Measurements from ENCODE around the gene PDE2A. TPM values are rescaled to one million over a fixed set of nuclear protein-coding genes. Genes with fewer than 3 reads are reported as not detected.

PDE2A gene
- total RNA-seq (1 to 10 TPM; 4.0 to 4.5 TPM), total RNA-seq (0.09 to 3.7 (median 0.69) reads per million in 172 experiments)
- 0.30 TPM for polyA plus RNA-seq (2013, experiment 1 of 2)
- polyA plus RNA-seq (2013, experiment 2 of 2): 0.63 TPM

DNA sequence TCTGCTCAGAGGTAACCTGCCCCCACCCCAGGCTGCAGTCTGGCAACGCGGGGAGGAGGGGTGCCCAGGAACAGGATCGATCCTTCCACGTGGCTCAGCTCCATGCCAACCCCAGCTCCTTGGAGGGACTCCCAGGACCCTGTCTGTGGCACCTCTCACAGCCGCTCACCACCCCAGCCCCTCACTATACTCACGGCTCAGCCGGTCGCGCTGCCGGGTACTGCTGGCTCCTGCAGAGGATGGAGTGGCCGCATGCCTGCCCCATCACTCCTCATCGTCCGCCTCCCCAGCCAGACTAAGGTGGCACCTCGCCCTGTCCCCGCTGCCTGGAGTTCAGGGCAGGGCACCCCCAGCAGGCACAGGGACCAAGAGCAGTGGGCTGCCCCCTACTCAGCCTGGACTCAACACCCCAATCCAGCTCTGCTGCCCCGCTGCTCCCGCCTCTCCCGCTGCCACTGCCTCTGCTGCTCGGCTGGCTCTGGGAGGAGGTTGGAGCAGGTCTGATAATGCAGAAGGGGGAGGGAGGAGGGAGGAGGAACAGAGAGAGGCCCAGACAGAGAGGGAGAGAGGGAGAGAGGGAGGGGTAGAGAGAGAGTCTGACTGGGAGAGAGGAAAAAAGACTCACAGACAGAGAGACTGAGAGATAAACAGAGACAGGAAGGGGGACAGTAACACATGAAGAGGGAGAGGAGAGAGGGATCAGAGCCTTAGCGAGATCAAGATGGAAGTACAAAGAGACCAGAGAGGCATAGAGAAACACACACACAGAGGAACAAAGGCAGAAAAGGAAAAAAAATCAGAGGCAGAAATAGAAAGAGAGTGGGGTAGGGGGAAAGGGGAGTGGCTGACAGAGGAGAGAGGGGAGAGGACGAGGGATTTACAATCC lies at the start of gene PDE2A:
Gene PDE2A (minus strand): TSS at position 480 of the 886 bp plus-strand sequence. CDS start 215 bp downstream, at position 265.
- POLR2A ChIA-PET: no interaction called here
- H3K36me3 ChIP-seq (ENCODE audit: insufficient read depth, low read length): no peaks in the 10 kb centered on the region

DNA sequence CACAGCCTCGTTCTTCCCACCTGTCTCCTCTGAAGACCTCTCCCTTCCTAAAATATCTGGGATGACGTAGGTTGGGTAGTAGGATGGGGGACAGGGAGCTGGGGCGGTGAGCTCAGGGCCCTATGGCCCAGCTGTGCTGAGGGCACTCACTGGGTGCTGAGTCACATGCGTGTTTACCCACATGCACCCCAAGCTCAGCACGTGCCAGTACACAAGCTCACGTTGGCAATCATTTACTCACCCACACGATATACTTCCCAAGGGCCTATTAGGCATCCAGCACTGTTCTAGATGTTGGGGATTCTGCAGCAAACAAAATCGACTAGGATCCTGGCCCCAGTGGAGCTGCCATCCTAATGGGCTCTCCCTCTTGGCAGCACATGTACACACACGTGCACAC lies 49.3 kb upstream of the PDE2A start:
- CTCF ChIA-PET: interaction anchor here (4.3 kb wide), 1 partner anchor 70 kb away, joined by 80 read pairs; the partner anchor contains the start of gene STARD10
- Histone ChIP-seq H3K4me3 (ENCODE audit: low read length) (no peak overlapping the region), H3K4me1 (ENCODE audit: insufficient read depth, low read length) (peaks cover 65% of the 10 kb centered on the region), H3K36me3 (ENCODE audit: insufficient read depth, low read length) (peaks cover 26% of the 10 kb centered on the region), H3K27ac (ENCODE audit: low read depth in 1 of 2, low read length in 2 of 2) (peak overlapping the region in 1 of 2 donors; percentile 79), H3K27me3 (ENCODE audit: control insufficient read depth in 1 of 2, insufficient read depth in 2 of 2, low read length in 2 of 2) (no peaks in the 10 kb centered on the region), H3K9me3 (ENCODE audit: control insufficient read depth in 1 of 2, insufficient read depth in 1 of 2, low read length in 2 of 2) (no peaks in the 10 kb centered on the region)
- H3K4me3 Mint-ChIP-seq: peak overlapping the region; percentile 35
- DNase-seq (peak in 1 of 14 experiments; percentile 36), ATAC-seq (ENCODE audit: poor library complexity) (no peak)
- peak overlapping the region; percentile 90 for H3K27ac Mint-ChIP-seq
- H3K27me3 Mint-ChIP-seq: no peaks in the 10 kb centered on the region
- POLR2A ChIA-PET: interaction anchor here (5.1 kb wide), 1 partner anchor 70 kb away, joined by 54 read pairs; the partner anchor contains the start of gene STARD10
- peaks cover 36% of the 10 kb centered on the region for H3K36me3 Mint-ChIP-seq (ENCODE audit: low read depth)
- H3K9me3 Mint-ChIP-seq: no peaks in the 10 kb centered on the region
- intact Hi-C loops (cut with DNase I, micrococcal nuclease): no loop called here
- TF ChIP-seq, protein P1, sequence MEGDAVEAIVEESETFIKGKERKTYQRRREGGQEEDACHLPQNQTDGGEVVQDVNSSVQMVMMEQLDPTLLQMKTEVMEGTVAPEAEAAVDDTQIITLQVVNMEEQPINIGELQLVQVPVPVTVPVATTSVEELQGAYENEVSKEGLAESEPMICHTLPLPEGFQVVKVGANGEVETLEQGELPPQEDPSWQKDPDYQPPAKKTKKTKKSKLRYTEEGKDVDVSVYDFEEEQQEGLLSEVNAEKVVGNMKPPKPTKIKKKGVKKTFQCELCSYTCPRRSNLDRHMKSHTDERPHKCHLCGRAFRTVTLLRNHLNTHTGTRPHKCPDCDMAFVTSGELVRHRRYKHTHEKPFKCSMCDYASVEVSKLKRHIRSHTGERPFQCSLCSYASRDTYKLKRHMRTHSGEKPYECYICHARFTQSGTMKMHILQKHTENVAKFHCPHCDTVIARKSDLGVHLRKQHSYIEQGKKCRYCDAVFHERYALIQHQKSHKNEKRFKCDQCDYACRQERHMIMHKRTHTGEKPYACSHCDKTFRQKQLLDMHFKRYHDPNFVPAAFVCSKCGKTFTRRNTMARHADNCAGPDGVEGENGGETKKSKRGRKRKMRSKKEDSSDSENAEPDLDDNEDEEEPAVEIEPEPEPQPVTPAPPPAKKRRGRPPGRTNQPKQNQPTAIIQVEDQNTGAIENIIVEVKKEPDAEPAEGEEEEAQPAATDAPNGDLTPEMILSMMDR (IDR thresholded peaks at IDR 0.05): no peak
- peaks cover 55% of the 10 kb centered on the region for H3K4me1 Mint-ChIP-seq (ENCODE audit: low read depth)

More for the DNA sequence above, at the start of gene PDE2A:
- TF ChIP-seq, protein P1 (IDR thresholded peaks at IDR 0.05): no peak
- no peak within 1 kb of the TSS for H3K4me3 Mint-ChIP-seq
- DNase-seq (no peak), ATAC-seq (ENCODE audit: poor library complexity) (no peak)
- Histone ChIP-seq H3K9me3 (ENCODE audit: control insufficient read depth in 1 of 2, insufficient read depth in 1 of 2, low read length in 2 of 2) (peaks cover 0 to 30% of the 10 kb centered on the region in 2 experiments), H3K27ac (ENCODE audit: low read depth in 1 of 2, low read length in 2 of 2) (no peak within 1 kb of the TSS), H3K27me3 (ENCODE audit: control insufficient read depth in 1 of 2, insufficient read depth in 2 of 2, low read length in 2 of 2) (peaks cover 74 to 79% of the 10 kb centered on the region in 2 experiments), H3K4me1 (ENCODE audit: insufficient read depth, low read length) (peaks cover 11% of the 10 kb centered on the region), H3K4me3 (ENCODE audit: low read length) (no peak within 1 kb of the TSS)
- intact Hi-C loops (cut with DNase I, micrococcal nuclease): no loop called here
- no peak within 1 kb of the TSS for H3K27ac Mint-ChIP-seq
- CTCF ChIA-PET: no interaction called here
- H3K4me1 Mint-ChIP-seq (ENCODE audit: low read depth): peaks cover 3% of the 10 kb centered on the region
- no peaks in the 10 kb centered on the region for H3K9me3 Mint-ChIP-seq
- H3K36me3 Mint-ChIP-seq (ENCODE audit: low read depth): no peaks in the 10 kb centered on the region
- H3K27me3 Mint-ChIP-seq: peaks cover 70% of the 10 kb centered on the region

DNA sequence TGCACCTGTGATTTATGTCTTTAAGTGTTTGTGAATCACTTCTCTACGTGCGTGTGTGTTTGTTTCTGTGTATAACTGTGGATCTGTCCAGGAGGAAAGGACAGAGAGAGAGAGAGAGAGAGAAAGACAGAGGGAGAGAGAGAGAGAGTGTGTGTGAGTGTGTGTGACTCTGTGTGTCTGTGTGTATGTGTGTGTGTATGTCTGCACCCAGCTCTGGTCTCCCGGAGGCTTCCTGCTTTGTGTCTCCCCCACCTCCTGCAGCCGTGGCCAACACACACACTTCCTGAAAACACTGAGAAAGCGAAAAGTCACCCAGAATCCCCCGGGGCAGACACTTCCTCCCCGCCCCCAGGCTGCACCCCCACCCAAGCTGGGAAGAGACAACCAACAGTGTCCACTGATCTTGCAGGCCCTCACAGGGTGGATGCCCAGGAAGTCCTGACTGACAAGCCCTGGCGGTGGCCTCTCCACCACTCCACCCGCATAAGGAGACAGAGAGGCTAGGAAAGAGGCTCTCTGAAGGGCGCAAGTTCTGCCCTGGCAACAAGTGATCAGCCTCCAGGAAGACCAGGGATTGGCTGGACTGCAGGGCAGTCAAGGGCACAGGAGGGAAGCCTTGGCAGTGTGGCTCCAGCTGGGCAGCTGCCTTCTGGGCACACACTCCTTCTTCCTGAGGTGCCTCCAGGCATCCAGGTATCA lies 48.0 kb upstream of the PDE2A start:
- ChIA-PET CTCF (interaction anchor here (1.0 to 4.3 kb wide), 4 partner anchors 59 to 100 kb away, joined by 3 to 80 read pairs (median 6); partner anchors contain the start of gene STARD10), POLR2A (interaction anchor here (0.6 to 5.1 kb wide), 16 partner anchors 9 to 876 kb away, joined by 3 to 54 read pairs (median 4); partner anchors contain the start of genes ATG16L2, FAM168A, FCHSD2 and STARD10)
- intact Hi-C loops (cut with DNase I, micrococcal nuclease): loop anchor here (1.0 kb wide), 3 partner anchors 30 to 91 kb away; partner anchors contain the start of genes ARAP1 (in 2 of the 2) and STARD10 (in 1 of the 2)
- peak overlapping the region; percentile 90 for H3K27ac Mint-ChIP-seq
- TF ChIP-seq, protein P1 (IDR thresholded peaks at IDR 0.05): no peak
- H3K36me3 Mint-ChIP-seq (ENCODE audit: low read depth): peaks cover 44% of the 10 kb centered on the region
- H3K4me3 Mint-ChIP-seq: peak overlapping the region; percentile 91
- Histone ChIP-seq H3K36me3 (ENCODE audit: insufficient read depth, low read length) (peaks cover 39% of the 10 kb centered on the region), H3K4me3 (ENCODE audit: low read length) (peak overlapping the region; percentile 83), H3K9me3 (ENCODE audit: control insufficient read depth in 1 of 2, insufficient read depth in 1 of 2, low read length in 2 of 2) (no peaks in the 10 kb centered on the region), H3K27ac (ENCODE audit: low read depth in 1 of 2, low read length in 2 of 2) (peak overlapping the region; percentile 72 to 79), H3K27me3 (ENCODE audit: control insufficient read depth in 1 of 2, insufficient read depth in 2 of 2, low read length in 2 of 2) (no peaks in the 10 kb centered on the region), H3K4me1 (ENCODE audit: insufficient read depth, low read length) (peaks cover 74% of the 10 kb centered on the region)
- no peaks in the 10 kb centered on the region for H3K9me3 Mint-ChIP-seq
- ATAC-seq (ENCODE audit: poor library complexity): peak; percentile 88
- DNase-seq: peak; percentile 71 to 94 (median 84)
- no peaks in the 10 kb centered on the region for H3K27me3 Mint-ChIP-seq
- H3K4me1 Mint-ChIP-seq (ENCODE audit: low read depth): peaks cover 59% of the 10 kb centered on the region

All from CD4-positive, alpha-beta T cell (primary cell).